Caco-2 (cell line): ENCODE data around the gene PDE1C. TPM values are rescaled to one million over a fixed set of nuclear protein-coding genes. Genes with fewer than 3 reads are reported as not detected.

ENCODE experiments used
- BruUV-seq: library from RNA; stranded (reverse); fragments of 400-500 nt; replicated peaks from 2 replicates; lab custom pipeline; 2021; lab: Mats Ljungman, UMichigan
- CTCF ChIA-PET: fragments of 300-600 bp; sonication (Branson Sonifier 250); formaldehyde crosslinking; loops from one replicate; lab custom pipeline; 2022; ENCODE audit warnings: antibody characterized with exemption; lab: Charles Lee
- POLR2A ChIA-PET: fragments of 300-600 bp; sonication (Branson Sonifier 250); formaldehyde crosslinking; loops from one replicate; lab custom pipeline; 2022; ENCODE audit warnings: antibody characterized with exemption; lab: Charles Lee
- DNase-seq, 2 experiments: peaks; one replicate each; pipeline versions ENCODE4 v3.0.0 to v3.0.0-alpha.2; 2020 to 2022
- H3K27me3 ChIP-seq: replicated peaks from 2 replicates; pipeline ENCODE4 v1.6.0; 2011; ENCODE audit warnings: low read length; ENCODE audit not compliant: control insufficient read depth, insufficient read depth
- H3K36me3 ChIP-seq: 2 replicates; pipeline ENCODE4 v1.5.1; 2011; ENCODE audit warnings: low read length; ENCODE audit not compliant: control insufficient read depth, insufficient read depth
- H3K4me1 ChIP-seq: fragments of 250-450 bp; sonication (Bioruptor Pico); 2 replicates; pipeline ENCODE4 v1.5.1; 2020; ENCODE audit warnings: mild to moderate bottlenecking
- H3K4me3 ChIP-seq: 2 replicates; pipeline ENCODE4 v1.5.1; 2011; ENCODE audit warnings: low read depth, mild to moderate bottlenecking, control low read depth, low read length
- H3K9me3 ChIP-seq: fragments of 250-450 bp; sonication (Bioruptor Pico); 2 replicates; pipeline ENCODE4 v1.5.1; 2020; ENCODE audit warnings: mild to moderate bottlenecking, moderate library complexity
- H3K27ac Mint-ChIP-seq: one replicate; pipeline ENCODE4 v1.8.0; 2022; ENCODE audit warnings: mixed read lengths; ENCODE audit not compliant: unreplicated experiment
- H3K27me3 Mint-ChIP-seq: one replicate; pipeline ENCODE4 v1.8.0; 2022; ENCODE audit warnings: mixed read lengths; ENCODE audit not compliant: insufficient read depth, unreplicated experiment
- H3K36me3 Mint-ChIP-seq: one replicate; pipeline ENCODE4 v1.8.0; 2022; ENCODE audit warnings: mild to moderate bottlenecking, mixed read lengths; ENCODE audit not compliant: insufficient read depth, unreplicated experiment
- H3K4me1 Mint-ChIP-seq: one replicate; pipeline ENCODE4 v1.8.0; 2022; ENCODE audit warnings: low read depth, mixed read lengths; ENCODE audit not compliant: unreplicated experiment
- H3K4me3 Mint-ChIP-seq: one replicate; pipeline ENCODE4 v1.8.0; 2022; ENCODE audit warnings: mild to moderate bottlenecking, moderate library complexity, mixed read lengths; ENCODE audit not compliant: unreplicated experiment
- H3K9me3 Mint-ChIP-seq: one replicate; pipeline ENCODE4 v1.8.0; 2022; ENCODE audit warnings: mixed read lengths; ENCODE audit not compliant: unreplicated experiment
- intact Hi-C: fragments of 100-400 bp; cut with micrococcal nuclease; formaldehyde crosslinking; loops from one replicate; pipeline ENCODE4 v1.10.0; 2022; ENCODE audit not compliant: unreplicated experiment
- total RNA-seq: library from RNA; stranded (reverse); gene quantifications from 2 replicates; pipeline ENCODE4 v1.2.3, GENCODE V29; 2022
- TF ChIP-seq, protein P1 (sequence below), 2 experiments: fragments of 200-600 bp in 1 of 2; IDR thresholded peaks; 1 replicate in 1 of 2; 2 replicates in 1 of 2; pipeline versions ENCODE4 v1.5.1 to v1.8.0; 2011 to 2022; ENCODE audit warnings: antibody characterized with exemption in 1 of 2, control low read depth in 1 of 2, inconsistent platforms in 1 of 2, low read depth in 1 of 2, low read length in 1 of 2, mild to moderate bottlenecking in 1 of 2, moderate library complexity in 1 of 2; ENCODE audit not compliant: insufficient read depth in 1 of 2, severe bottlenecking in 1 of 2, unreplicated experiment in 1 of 2

PDE1C gene
- total RNA-seq, 1 experiment from 2014 or later: not detected

DNA sequence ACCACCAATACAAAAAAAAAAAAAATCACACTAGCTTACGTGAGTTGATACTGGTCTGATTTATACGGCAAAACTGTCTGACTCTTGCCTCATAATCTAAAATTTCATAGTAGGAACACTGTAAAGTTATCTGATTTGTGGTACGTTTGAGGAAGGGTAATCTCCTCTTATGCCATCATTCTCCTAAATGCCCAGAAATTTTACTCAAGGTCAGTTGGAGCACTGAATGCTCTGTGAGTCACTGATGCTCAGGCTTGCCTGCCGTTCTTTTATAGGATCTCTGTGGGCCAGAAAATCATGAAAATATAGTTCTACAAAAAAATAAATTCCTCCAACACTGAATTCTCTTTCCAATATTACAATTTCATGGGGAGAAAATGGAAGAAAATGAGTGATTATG, 135.7 kb downstream of the PDE1C start:
- no peak overlapping the region for H3K27ac Mint-ChIP-seq
- no peak for DNase-seq
- H3K27me3 Mint-ChIP-seq: no peaks in the 10 kb centered on the region
- Histone ChIP-seq H3K4me3 (no peak overlapping the region), H3K27me3 (no peaks in the 10 kb centered on the region), H3K9me3 (0 out of 2 replicates have a peak, but pooled peaks cover 2% of the 10 kb centered on the region), H3K4me1 (no peaks in the 10 kb centered on the region), H3K36me3 (no peaks in the 10 kb centered on the region)
- no peaks in the 10 kb centered on the region for H3K4me1 Mint-ChIP-seq
- CTCF ChIA-PET: no interaction called here
- no peaks in the 10 kb centered on the region for H3K36me3 Mint-ChIP-seq
- intact Hi-C loops: no loop called here
- POLR2A ChIA-PET: no interaction called here
- H3K9me3 Mint-ChIP-seq: no peaks in the 10 kb centered on the region
- no peak overlapping the region for H3K4me3 Mint-ChIP-seq
- BruUV-seq: no TSS peak
- TF ChIP-seq, protein P1, sequence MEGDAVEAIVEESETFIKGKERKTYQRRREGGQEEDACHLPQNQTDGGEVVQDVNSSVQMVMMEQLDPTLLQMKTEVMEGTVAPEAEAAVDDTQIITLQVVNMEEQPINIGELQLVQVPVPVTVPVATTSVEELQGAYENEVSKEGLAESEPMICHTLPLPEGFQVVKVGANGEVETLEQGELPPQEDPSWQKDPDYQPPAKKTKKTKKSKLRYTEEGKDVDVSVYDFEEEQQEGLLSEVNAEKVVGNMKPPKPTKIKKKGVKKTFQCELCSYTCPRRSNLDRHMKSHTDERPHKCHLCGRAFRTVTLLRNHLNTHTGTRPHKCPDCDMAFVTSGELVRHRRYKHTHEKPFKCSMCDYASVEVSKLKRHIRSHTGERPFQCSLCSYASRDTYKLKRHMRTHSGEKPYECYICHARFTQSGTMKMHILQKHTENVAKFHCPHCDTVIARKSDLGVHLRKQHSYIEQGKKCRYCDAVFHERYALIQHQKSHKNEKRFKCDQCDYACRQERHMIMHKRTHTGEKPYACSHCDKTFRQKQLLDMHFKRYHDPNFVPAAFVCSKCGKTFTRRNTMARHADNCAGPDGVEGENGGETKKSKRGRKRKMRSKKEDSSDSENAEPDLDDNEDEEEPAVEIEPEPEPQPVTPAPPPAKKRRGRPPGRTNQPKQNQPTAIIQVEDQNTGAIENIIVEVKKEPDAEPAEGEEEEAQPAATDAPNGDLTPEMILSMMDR (IDR thresholded peaks at IDR 0.05; ENCODE audit: insufficient read depth in 1 of 2, low read depth in 1 of 2, low read length in 1 of 2, severe bottlenecking in 1 of 2, unreplicated experiment in 1 of 2): no peak

DNA sequence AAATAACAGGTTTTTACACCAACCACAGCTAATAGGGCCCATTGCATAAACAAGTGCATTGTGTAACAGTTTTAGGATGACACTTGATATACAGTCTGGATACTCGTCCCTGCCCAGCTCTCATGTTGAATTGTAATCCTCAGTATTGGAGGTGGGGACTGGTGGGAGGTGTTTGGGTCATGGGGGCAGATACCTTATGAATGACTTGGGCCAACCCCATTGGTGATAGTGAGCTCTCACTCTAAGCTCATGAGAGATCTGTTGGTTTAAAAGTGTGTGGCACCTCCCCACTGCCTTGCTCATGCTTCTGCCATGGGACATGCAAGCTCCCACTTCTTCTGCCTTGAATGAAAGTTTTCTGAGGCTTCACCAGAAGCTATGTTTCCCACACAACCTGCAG, 136.7 kb downstream of the PDE1C start:
- Mint-ChIP-seq H3K4me3 (no peak overlapping the region), H3K27me3 (no peaks in the 10 kb centered on the region), H3K9me3 (no peaks in the 10 kb centered on the region), H3K4me1 (no peaks in the 10 kb centered on the region), H3K36me3 (no peaks in the 10 kb centered on the region), H3K27ac (no peak overlapping the region)
- Histone ChIP-seq H3K4me1 (no peaks in the 10 kb centered on the region), H3K4me3 (no peak overlapping the region), H3K36me3 (no peaks in the 10 kb centered on the region), H3K27me3 (no peaks in the 10 kb centered on the region), H3K9me3 (0 out of 2 replicates have a peak, but pooled peaks cover 3% of the 10 kb centered on the region)
- no peak for DNase-seq
- TF ChIP-seq, protein P1 (IDR thresholded peaks at IDR 0.05; ENCODE audit: insufficient read depth in 1 of 2, low read depth in 1 of 2, low read length in 1 of 2, severe bottlenecking in 1 of 2, unreplicated experiment in 1 of 2): no peak
- ChIA-PET POLR2A (no interaction called here), CTCF (no interaction called here)
- intact Hi-C loops: no loop called here
- BruUV-seq: no TSS peak

DNA sequence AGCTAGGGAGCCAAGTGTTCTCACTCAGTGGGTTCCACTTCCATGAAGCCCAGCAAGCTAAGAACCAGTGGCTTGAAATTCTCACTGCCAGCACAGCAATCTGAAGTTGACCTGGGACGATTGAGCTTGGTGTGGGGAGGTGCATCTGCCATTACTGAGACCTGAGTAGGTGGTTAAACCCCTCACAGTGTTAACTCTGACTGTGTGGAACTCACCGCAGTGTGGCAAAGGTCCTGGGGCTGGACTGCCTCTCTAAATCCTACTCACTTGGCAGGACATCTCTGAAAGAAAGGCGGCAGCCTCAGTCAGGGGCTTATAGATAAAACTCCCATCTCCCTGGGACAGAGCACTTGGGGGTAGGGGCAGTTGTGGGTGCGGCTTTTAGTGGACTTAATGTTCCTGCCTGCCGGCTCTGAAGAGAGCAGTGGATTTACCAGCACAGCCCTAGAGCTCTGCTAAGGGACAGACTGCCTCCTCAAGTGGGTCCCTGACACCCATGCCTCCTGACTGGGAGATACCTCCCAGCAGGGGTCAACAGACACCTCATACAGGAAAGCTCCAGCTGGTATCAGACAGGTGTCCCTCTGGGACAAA, 143.1 kb downstream of the PDE1C start:
- Histone ChIP-seq H3K36me3 (no peaks in the 10 kb centered on the region), H3K9me3 (peaks cover 3% of the 10 kb centered on the region; the same call in 1 of the 2 replicates), H3K4me3 (no peak overlapping the region), H3K4me1 (no peaks in the 10 kb centered on the region), H3K27me3 (no peaks in the 10 kb centered on the region; the same call in 1 of the 2 replicates)
- POLR2A ChIA-PET: no interaction called here
- H3K4me3 Mint-ChIP-seq: no peak overlapping the region
- no peaks in the 10 kb centered on the region for H3K36me3 Mint-ChIP-seq
- H3K4me1 Mint-ChIP-seq: no peaks in the 10 kb centered on the region
- DNase-seq: no peak
- TF ChIP-seq, protein P1 (IDR thresholded peaks at IDR 0.05; ENCODE audit: insufficient read depth in 1 of 2, low read depth in 1 of 2, low read length in 1 of 2, severe bottlenecking in 1 of 2, unreplicated experiment in 1 of 2): no peak
- H3K27me3 Mint-ChIP-seq: no peaks in the 10 kb centered on the region
- H3K27ac Mint-ChIP-seq: no peak overlapping the region
- CTCF ChIA-PET: no interaction called here
- intact Hi-C loops: no loop called here
- BruUV-seq: no TSS peak
- no peaks in the 10 kb centered on the region for H3K9me3 Mint-ChIP-seq
